Mucosa of descending colon (tissue), 3 donors: ENCODE measurements around the gene FUT1. TPM values are rescaled to one million over a fixed set of nuclear protein-coding genes. Genes with fewer than 3 reads are reported as not detected.
A peak's percentile ranks its signal among the peaks of the same experiment; 100 is the strongest.

Experiments
- ATAC-seq: fragments of 200-7000 bp; cut with Tn5 transposase; one replicate; pipeline ENCODE4 v1.9.1; 2020; ENCODE audit warnings: mild to moderate bottlenecking, moderate library complexity
- DNase-seq, 3 donors: peaks; one replicate each; pipeline ENCODE4 v3.0.0-alpha.2; 2020
- H3K36me3 ChIP-seq: fragments of 200-600 bp; one replicate; pipeline ENCODE4 v1.8.0; 2021; ENCODE audit warnings: low read depth, mild to moderate bottlenecking
- H3K4me1 ChIP-seq: fragments of 200-600 bp; one replicate; pipeline ENCODE4 v1.8.0; 2021; ENCODE audit warnings: low read depth, mild to moderate bottlenecking
- H3K4me3 ChIP-seq: fragments of 200-600 bp; one replicate; pipeline ENCODE4 v1.8.0; 2021; ENCODE audit warnings: mild to moderate bottlenecking
- H3K9me3 ChIP-seq: fragments of 200-600 bp; one replicate; pipeline ENCODE4 v1.8.0; 2021; ENCODE audit warnings: mild to moderate bottlenecking
- CTCF ChIP-seq: fragments of 200-600 bp; IDR thresholded peaks from one replicate; pipeline ENCODE4 v1.8.0; 2022; ENCODE audit warnings: antibody characterized with exemption, mild to moderate bottlenecking
- intact Hi-C, 2 donors: fragments of 100-400 bp; cut with DNase I in 1 of 2; cut with micrococcal nuclease in 1 of 2; formaldehyde crosslinking; loops; one replicate each; pipeline versions ENCODE4 v1.11.0 to v1.11.1; 2022; cut with DNase I, micrococcal nuclease
- total RNA-seq, 3 donors: library from RNA; stranded (reverse); fragmentation: NEBNext Ultra II Directional in 2 of 3; extraction: Animal tissue kit (Norgen Biotek cat#: 25700) in 2 of 3; gene quantifications; one replicate each; pipeline versions ENCODE4 v1.2.1 to v1.2.4, GENCODE V29; 2021 to 2023
- donor health status: DM: no; HTN: no; CAD: no; lungs with moderate emphysema.
- donor health status: DM: no; HTN: no; CAD: no.
- donor health status: DM: no; HTN: yes; CAD: no.

The FUT1 gene
- total RNA-seq, 3 donors from 2014 or later = 0.17 to 1.5 (median 0.72) TPM

GRCh38 chr19:48749571-48750198 lies 2.8 kb downstream of the FUT1 start:
- no peak for DNase-seq
- intact Hi-C loops = no loop called here
- TF ChIP-seq CTCF = no peak
- Histone ChIP-seq H3K36me3 (no peaks in the 10 kb centered on the region), H3K4me1 (peaks cover 10% of the 10 kb centered on the region), H3K9me3 (no peaks in the 10 kb centered on the region), H3K4me3 (no peak overlapping the region)
- ATAC-seq = no peak

GRCh38 chr19:48746738-48747575 lies 5.5 kb downstream of the FUT1 start, which contains the start of gene IZUMO1:
Gene IZUMO1 (minus strand): TSS chr19:48746909. CDS start chr19:48745859, 1,050 bp downstream.
- intact Hi-C loops = no loop called here
- no peak within 1 kb of the TSS for H3K4me3 ChIP-seq
- H3K4me1 ChIP-seq = no peaks in the 10 kb centered on the region
- ATAC-seq = peak; percentile 68
- no peaks in the 10 kb centered on the region for H3K9me3 ChIP-seq
- DNase-seq = peak in 2 of 3 donors; percentile 50 to 72
- TF ChIP-seq CTCF = no peak
- no peaks in the 10 kb centered on the region for H3K36me3 ChIP-seq

- H3K36me3 ChIP-seq = no peaks in the 10 kb centered on the region
- H3K9me3 ChIP-seq = no peaks in the 10 kb centered on the region
- no peak for ATAC-seq
- no peak for TF ChIP-seq CTCF
- H3K4me1 ChIP-seq = peaks cover 3% of the 10 kb centered on the region
- intact Hi-C loops = no loop called here
- DNase-seq = no peak
- H3K4me3 ChIP-seq = no peak overlapping the region
Measured at GRCh38 chr19:48746110-48746509, 6.3 kb downstream of the FUT1 start.

GRCh38 chr19:48745208-48745995 lies 7.0 kb downstream of the FUT1 start:
- intact Hi-C loops = no loop called here
- DNase-seq = peak in 1 of 3 donors; percentile 67
- peak; percentile 73 for ATAC-seq
- H3K36me3 ChIP-seq = no peaks in the 10 kb centered on the region
- H3K9me3 ChIP-seq = no peaks in the 10 kb centered on the region
- H3K4me1 ChIP-seq = peaks cover 6% of the 10 kb centered on the region
- TF ChIP-seq CTCF = no peak
- H3K4me3 ChIP-seq = no peak overlapping the region

- Histone ChIP-seq H3K4me1 (peaks cover 11% of the 10 kb centered on the region), H3K9me3 (no peaks in the 10 kb centered on the region), H3K4me3 (no peak overlapping the region), H3K36me3 (no peaks in the 10 kb centered on the region)
- intact Hi-C loops = no loop called here
- TF ChIP-seq CTCF = no peak
- DNase-seq (no peak), ATAC-seq (no peak)
Measured at GRCh38 chr19:48742096-48742495, 10.3 kb downstream of the FUT1 start.
